Embryonic facial prominence (tissue), 1 donor: ENCODE measurements around the gene TOGARAM2.
"Not testable (repeated sequence)": the region's sequence is repeated elsewhere in the genome, so short reads cannot be mapped to it uniquely, and the experiment has no call there.

Experiments used
- DNase-seq: peaks from one replicate; pipeline ENCODE4 v3.0.0-alpha.2; 2016; ENCODE audit errors: extremely low spot score

TOGARAM2 gene

DNA sequence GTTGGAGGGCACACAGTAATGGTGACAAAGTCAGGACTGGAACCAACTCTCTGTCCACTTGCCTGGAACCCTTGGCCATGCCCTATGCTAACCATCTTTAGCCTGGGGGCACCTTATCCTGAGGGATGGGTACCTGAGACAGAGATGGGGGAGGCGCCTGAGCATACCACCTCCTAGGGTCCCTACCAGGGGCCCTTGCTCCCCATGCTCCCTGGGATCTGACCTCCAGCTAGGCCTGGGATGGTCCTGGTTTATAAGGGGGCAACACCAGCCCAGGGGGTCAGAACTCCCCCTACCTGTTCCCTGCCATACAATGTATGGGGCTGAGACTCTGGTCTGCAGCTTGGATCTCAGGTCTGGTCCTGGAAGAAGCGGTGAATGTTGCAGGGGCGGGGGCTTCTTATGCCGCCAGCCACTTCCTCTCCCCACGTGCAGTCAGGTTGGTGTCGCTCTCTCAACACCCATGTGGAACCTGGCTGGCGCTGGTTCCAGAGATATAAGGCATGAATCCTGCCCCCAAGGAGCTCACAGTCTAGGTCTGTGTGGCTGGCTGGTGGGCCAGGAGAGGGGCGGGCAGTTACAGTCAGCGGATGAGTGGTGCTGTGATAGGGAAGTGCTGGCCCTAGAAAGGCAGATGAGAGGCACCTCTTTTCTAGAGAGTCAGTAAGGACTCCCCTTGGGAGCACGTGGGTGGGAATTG is 3.8 kb upstream of the TOGARAM2 start:
- no peak for DNase-seq

DNA sequence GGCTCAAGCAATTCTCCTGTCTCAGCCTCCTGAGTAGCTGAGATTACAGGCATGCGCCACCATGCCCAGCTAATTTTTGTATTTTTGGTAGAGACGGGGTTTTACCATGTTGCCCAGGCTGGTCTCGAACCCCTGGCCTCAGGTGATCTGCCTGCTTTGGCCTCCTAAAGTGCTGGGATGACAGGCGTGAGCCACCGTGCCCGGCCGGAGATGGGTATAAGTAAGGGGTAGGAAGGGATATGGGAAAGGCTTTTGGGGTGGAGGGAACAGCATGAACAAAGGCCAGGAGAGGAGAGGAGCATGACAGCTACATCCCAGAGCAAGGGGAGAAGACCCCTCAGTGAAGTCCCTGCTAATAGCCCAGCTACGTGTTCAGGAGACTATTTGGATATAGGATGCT is 3.1 kb upstream of the TOGARAM2 start:
- not testable (repeated sequence) for DNase-seq

DNA sequence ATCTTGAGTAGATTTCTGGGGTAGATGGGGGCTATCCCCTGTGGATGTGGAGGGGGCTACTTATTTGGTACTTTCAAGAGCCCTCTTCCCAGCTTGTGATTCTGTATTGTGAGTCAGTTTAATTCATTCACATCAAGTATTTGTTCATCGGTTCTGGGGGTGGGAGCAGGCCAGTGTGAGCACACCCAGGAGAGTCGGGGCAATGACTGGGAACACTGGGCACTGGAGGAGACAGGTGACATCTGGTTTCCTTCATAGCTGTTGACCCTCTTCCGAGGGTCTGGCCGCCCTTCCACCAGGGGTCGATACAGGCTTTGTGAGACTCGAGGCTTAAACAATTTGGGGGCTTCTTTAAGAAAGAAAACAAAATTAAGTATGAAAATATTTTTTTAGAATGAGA is 2.5 kb upstream of the TOGARAM2 start:
- no peak for DNase-seq

DNA sequence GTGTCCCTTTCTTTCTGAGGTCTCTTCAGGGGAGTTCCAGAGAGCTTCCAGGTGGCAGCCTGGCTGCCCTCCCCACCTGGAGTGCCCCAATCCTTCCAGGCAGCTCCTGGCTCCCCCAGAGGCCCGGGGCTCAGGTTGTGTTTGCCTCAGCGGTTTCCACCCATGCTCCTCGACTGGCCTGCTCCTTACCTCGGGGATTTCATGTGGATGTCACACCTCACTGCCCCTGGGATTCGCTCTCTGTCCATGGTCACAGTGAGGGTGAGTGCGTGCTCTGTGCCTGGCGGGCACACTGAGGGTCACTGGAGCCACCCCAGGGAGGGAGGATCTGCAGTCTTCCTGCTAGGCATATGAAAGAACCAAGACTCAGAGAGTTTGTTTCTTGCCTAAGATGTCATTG is 2.1 kb upstream of the TOGARAM2 start:
- no peak for DNase-seq

DNA sequence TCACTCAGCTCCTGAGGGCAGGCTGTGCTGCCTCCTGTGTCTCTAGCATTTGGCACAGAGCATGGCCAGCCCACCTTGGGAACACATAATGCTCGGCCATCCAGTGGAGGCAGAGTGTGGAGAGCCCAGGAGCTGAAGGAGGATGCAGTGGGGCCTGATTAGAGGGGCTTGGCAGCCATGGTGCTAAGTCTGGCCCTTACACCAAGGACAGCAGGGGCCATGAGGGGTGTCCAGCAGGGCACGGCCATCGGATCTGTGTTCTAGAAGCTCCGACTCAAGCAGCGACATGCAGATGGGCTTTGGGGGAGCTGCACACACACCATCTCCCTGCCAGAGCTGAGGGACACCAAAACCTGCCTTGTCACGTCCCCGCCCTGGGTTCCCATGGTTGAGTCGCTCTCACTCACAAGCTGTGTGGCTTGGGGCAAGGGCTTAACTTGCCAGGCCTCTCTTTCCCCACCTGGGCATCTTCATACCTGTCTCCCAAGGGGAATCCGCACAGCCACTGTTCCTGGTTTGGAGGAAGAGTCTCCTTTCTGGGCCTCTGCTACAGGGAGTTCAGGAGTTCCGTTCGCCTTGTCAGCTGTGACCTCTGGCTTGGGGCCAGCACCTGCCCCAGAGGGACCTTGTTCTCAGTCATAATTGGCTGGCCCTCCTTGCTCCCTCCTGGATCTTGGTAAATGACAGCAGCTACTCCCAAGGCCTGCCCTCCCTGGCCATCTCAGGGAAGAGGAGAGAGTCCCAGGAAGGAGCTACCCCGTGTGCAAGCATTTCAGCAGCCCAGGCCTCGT is 1.3 kb upstream of the TOGARAM2 start:
- no peak for DNase-seq

DNA sequence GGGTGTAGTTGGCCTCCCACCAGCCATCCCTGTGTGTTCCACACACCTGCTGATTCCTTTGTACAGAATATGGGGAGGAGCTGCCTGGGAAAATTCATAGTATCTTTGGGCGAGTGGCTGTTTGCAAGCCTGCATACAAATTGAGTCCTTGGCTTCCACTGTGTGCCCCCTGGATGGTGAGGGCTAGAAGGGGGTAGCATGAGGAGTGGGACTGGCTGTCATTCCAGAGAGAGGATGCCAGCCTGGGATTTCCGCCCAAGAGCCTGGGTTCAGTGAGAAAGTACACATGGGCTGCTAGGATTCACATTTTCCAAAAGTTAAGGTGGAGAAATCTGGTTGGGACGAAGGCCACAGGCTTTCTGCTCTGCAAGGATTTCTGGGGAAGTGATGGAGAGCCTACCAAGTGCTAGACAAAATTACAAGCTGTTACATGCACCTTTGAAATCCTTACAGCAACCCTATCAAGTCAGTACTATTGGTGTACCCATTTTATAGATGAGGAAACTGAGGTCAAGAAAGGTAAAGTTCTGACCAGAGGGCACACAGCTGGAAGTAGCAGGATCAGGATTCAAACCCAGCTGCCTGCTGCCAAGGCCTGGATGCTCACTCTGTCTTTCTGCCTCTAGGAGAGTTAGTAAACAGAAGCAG is 606 bp upstream of the TOGARAM2 start:
- DNase-seq = no peak

DNA sequence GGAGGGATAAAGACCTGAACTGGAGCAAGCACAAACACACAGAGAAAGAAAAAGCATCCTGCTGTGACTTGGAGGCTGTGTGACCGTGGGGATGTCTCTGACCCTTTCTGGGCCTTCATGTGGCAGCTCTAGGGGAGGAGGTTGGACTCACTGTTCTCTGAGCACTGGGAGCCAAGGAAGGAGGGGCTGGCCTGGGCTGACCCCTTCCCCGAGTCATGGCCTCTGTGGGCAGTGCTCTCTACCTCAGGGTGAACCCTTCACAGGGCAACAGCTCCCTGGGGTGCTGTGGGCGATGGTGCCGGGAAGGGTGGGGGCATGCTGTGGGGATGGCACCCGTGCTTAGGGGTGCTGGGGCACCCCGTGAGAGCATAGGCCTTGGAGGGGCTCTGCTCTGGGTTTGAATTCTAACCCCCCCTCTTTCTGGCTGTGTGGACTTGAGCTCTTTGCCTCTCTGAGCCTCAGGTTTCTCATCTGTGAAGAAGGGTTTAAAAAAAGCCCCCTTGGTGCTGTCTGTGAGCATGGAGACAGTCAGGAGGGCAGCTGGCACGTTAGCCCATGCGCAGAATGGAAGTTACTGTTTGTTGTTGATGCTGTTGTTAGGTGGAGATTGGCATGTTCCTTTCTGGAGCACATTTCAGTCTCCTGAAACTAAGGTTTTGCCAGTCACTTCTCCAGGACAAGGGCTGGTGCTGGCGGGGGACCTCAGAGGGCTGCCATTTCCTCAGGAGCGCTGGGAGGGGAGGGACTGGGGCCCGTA is 700 bp downstream of the TOGARAM2 start:
- DNase-seq = no peak

DNA sequence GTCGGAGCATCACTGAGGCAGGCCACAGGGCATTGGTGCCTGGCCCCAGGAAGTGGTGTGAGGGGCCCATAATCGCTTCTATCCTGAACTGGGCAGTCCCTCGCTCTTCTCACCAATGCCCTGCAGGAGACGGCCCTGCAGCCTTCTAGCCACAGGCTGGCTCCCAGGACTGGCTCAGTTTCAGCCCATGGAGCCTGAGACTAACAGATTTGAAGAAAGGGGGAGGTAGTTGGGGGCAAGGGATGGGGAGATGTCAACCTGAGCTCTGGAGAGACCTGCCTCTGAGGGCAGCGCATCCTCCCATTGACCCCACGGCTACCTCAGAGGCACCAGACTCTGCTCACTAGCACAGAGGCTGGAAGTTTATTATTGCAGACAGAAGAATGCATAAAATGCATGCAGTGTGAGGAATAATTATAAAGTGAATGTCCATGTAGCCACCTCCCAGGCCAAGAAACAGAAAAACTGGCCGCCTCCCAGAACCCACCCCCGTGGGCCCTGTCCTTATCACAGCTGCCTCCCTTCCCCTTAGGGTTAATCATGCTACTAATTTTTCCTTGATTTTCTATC is 1.4 kb downstream of the TOGARAM2 start:
- DNase-seq = no peak

DNA sequence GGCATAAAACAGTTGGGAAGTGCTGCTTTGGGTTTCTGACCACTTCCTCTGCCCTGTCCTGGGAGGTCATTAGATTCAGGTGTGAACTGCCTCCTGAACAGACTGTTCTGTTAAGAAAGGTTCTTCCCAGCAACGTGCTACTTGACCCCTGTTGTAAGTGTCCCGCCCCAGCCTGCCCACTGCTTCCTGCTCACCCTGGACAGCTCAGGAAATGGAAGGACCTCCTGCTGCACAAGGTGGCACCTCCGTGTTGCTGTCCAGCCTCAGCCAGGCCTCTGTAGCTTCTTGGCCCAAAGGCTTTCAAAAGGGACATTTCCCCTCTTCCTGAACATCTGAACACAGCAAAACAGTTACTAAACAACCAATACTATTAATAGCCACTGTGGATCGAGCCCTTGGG is 5.3 kb downstream of the TOGARAM2 start:
- no peak for DNase-seq

DNA sequence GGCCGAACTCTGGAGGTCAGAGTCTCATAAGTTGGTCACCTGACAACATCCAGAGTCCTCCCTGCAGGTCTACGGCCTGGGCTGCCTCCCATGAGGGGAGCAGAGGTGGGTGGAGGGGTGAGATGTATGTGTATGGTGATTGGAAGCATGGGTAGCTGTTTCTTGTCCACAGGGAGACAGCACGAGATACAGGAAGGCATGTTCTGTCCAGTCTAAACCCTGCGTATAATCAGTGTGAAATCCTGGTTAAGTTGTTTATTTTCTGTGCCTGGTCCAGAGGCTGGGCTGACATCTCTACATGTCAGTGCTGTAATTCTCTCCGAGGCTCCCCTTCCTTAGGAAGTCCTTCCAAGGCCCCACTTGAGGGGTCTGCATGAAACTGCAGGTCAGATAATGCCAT is 8.9 kb downstream of the TOGARAM2 start:
- DNase-seq = no peak

DNA sequence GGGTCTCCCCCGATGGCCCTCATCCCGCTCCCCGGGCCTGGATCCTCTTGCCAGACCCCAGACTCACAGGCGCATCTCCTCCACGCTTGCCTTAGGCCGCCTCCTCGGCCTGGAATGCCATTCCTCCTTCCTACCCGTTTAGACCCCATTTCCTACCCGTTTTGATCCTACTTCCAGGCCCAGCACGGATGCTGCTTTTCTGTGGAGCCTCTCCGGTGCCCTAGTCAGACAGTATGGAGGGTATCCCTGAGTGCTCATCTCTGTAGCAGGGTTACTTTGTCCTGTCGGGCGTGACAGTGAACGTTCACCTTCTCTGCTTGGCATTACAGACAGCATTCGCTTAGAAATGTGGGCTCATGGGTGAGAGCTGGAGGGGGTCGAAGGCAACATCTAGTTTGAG is 9.3 kb downstream of the TOGARAM2 start:
- no peak for DNase-seq

DNA sequence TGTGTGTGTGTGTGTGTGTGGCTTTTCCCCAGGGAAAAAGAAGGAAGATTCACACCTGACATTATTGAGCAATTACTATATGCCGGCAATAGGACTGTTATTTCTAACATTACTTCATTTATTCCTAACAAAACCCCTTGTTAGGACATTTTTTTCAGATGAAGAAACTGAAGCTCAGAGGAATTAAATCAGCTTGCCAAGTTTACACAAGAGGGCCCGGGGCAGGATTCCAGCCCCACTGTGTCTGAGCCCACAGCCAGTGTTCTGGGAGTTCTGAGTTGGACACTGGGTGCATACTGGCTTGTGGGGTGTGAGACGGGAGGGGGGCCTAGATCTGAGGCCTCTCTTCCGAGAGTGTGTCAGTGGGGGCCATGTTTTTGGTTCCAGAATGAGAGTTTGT is 9.9 kb downstream of the TOGARAM2 start:
- DNase-seq = no peak

DNA sequence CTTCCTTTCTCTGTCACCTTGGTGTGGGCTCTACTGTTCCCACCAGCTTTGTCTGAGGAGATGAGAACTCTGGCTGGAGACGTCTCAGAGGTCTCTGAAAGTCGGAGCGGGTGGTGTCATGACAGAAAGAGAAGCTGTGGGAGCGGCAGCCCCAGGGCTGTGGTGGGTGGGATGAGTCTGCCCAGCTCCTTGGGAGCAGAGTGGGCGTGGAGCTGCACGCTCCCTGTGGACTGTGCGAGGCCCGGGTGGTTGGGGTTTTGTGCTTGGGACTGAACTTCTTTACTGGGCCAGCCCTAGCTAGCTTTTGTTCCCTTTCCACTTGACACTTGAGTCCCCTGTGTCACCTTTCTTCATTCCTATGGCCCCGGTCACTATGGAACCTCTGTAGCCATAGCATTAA is 10.4 kb downstream of the TOGARAM2 start:
- DNase-seq = no peak

DNA sequence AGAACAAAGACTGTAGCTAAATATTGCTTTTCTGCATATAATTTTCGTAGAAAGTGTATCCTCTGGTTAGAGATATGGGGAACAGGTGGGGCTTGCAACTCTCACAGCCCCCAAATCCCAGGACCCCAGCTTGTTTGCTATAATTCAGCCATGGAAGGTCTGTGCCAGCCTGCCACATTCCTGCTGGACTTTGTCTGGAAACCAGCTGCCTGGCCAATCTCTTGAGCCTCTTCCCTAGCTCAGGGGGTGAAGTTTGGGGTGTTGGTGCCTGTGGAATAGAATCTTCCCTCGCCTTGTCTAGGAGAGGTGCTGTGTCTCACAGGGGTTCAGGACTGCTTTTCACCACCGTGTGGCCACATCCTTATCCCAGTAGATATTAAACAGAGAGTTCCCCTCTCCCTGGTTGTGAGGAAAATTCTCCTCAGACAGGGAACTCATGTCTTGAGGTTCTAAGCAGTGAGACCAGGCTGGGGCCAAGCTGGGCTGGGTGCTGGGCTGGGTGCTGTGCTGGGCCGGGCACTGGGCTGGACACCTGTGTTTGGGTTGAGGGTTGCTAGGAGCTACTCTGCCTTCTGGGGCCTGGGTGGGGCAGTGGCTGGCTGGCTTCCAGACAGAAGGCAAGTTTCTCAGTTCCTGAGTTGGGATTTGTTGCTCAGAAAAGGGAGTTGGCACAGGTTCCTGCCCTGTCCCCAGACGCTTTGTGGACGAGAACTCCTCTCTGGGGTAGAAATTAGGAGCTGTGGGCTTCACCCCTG is 12.3 kb downstream of the TOGARAM2 start:
- DNase-seq = no peak

DNA sequence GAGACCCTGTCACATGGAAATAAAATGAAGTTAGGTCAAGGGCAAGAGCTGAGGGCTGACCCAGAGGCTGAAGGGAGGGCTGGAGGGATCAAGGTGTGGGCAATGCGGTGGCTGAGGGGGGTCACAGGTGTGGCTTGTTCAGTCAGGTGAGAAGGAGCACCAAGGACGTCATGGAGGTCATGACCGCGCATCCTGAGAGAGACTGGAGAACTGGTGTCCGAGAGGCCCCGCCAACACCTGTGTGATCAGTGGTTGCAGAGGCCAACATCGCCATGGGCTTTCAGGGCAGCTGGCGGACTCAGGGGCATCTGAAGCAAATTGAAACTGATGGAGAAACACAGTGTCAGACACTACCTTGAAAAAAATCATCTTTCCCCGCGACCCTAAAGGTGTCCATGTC is 13.0 kb downstream of the TOGARAM2 start:
- DNase-seq = no peak

DNA sequence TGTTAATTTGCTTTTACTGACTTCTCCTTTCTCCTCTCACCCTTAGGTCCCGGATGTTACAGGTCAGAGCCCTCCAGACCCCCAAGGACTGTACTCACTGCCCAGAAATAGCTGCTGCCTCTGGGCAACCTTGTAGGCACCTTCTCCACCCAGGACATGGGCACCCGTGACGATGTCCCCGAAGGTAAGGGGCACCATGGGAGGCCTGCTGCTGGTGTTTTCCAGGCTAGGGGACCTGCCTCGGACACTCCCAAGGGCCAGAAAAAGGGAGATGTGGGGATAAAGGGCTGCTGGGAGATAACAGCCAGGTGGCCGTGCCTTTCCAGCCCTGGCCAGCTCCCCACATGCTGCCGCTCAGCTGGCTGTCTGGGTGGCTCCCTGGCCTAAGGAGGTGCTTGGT is 13.6 kb downstream of the TOGARAM2 start:
- no peak for DNase-seq

DNA sequence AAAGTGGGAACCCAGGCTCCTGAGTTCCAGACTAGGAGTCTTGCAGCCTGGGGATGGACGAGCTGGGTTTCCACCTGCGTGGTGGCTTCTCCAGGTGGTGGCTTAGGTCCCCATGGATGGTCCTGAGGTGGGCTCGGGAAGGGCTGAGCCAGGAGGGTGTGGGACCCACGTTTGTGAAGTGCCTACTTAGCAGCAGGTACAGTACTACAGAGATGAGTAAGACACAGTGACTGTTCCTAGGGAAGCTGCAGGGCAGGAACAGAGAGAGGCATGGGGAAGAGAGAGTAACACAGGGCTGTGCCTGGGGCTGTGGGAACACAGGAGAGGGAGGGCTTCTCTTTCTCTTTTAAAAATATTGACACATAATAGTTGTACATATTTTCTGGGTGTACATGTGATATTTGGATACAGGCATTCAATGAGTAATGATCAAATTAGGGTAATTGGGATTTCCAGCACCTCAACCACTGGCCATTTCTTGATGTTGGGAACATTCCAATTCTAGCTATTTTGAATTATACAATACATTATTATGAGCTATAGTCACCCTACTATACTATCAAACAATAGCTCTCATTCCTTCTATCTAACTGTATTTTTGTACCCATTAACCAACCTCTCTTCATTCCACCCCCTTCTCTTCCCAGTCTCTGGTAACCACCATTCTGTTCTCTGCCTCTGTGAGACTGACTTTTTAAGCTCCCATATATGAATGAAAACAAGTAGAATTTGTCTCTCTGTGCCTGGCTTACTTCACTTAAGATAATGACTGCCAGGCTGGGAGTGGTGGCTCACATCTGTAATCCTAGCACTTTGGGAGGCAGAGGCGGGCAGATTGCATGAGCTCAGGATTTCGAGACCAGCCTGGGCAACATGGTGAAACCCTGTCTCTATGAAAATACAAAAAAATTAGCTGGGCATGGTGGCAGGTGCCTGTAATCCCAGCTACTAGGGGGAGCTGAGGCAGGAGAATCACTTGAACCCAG is 15.0 kb downstream of the TOGARAM2 start:
- no peak for DNase-seq

DNA sequence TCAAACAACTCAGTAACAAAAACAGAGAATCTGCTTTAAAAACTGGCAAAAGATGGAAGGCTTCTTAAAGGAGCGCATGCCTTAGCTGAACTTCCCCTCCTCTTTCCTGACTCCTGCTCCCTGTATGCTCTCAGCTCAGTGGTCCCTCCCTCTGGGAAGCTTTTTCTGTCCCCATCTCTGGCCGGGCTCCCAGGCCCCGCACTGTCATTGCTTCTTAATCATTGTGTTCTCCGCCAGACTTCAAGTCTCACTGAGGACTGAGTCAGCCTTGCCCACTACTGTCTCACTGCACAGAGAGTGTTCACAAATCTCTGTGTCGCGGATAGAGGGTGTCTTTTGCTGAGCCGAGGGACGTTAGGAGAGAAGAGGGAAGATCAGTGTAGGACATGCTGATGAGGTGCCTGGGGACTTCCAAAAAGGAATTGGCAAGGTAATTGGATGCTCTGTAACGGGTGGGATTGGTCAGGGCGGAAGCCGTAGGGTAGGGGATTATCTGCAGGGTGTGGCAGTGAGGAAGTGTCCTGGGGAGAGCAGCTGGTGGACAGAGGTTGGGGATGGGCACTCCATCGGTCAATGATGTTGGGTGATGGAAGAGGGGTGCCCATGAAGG is 16.2 kb downstream of the TOGARAM2 start:
- DNase-seq = no peak
